IPS-NIHi7 (cell line): ENCODE measurements around the gene NXNL1.

Experiments
- DNase-seq: peaks from one replicate; pipeline ENCODE4 v3.0.0; 2012; ENCODE audit warnings: mixed read lengths; ENCODE audit errors: extremely low spot score

Gene NXNL1

DNA sequence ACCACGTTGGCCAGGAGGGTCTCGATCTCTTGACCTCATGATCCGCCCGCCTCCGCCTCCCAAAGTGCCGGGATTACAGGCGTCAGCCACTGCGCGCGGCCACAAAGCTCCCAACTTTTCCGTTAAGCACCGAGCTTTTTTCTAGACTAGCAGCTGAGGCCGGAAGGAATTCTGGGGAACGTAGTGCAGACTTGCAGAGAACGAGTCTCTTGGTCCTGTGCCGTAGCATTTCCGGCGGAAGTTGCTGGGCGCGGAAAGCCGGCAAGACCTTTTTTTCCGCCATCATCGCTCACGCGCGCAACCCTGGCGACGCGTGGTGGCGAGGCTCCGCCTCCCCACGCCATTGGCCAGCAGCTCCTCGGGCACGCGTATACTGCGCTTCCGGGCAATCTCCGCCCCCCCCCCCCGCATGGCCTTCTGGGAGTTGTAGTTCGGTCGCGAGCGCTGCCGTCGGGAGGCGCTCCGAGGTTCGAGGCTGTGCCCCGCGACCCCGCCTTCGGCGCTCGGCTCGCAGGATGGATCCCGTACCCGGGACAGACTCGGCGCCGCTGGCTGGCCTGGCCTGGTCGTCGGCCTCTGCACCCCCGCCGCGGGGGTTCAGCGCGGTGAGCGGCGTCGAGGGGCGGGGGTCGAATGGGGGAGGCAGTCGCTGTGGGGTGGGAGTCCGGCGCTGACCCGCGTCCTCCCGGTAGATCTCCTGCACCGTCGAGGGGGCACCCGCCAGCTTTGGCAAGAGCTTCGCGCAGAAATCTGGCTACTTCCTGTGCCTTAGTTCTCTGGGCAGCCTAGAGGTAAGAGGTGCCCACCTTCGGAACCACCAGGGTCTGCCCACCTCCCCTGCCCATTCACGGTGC lies 40.9 kb downstream of the NXNL1 start, which contains the start of gene MVB12A:
Gene MVB12A (plus strand): TSS at position 427 of the 854 bp plus-strand sequence. CDS start 89 bp downstream, at position 516.
- DNase-seq = peak; percentile 97

DNA sequence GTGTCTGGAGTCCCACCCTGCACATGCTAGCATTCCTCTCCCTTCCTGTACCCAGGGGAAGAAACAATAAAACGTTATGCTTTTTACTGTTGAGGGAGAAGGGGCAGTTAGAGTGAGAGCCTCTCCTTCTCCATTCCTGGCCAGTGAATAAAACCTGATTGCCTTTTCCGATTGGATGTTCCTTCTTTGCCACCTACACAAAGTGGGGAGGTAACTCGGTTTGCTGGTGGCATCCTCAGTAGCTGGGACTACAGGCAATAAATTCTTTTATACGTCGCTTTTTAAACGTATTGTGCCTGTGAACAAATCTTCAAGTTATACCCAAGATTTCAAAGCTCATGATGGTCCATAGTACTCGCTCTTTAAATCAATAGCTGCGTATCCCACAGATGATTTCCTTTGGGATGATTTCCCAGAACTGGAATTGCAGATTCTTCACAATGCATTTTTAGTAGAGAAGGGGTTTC lies 41.5 kb downstream of the NXNL1 start:
- DNase-seq = no peak

DNA sequence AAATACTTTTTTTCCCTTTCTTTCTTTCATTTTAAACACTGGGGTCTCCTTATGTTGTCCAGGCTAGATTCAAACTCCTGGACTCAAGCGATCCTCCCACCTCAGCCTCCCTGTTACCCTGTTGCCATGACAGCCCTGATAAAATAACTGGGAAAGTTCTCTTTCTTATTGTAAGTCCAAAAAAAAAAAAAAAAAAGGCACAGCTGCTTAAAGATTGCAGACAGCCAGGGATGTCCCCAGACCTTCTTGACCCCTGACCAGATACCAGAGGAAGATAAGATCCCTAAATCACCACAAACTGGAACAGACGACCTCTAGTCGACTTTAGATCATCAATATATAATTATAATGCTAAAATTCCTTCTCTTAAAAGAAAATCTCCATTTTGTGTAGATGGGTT lies 42.0 kb downstream of the NXNL1 start:
- DNase-seq = no peak

DNA sequence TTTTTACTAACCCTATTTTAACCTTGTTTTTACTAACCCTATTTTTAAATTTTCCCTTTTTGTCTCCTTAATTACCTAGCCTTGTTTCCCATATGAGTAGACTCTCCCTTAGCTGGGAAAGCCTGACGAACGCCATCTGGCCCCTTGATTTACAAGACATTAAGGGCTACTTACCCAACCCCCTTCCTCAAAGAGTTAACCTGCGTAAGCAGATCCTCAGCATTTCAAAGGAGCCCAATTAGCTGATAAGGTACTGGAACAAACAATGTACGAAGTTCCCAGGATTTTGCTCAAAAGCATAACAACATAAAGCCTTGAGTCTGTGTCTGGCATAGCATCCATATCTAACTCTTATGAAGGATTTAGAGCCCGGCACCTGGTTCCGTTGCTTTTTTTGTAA lies 45.6 kb downstream of the NXNL1 start:
- DNase-seq = no peak

DNA sequence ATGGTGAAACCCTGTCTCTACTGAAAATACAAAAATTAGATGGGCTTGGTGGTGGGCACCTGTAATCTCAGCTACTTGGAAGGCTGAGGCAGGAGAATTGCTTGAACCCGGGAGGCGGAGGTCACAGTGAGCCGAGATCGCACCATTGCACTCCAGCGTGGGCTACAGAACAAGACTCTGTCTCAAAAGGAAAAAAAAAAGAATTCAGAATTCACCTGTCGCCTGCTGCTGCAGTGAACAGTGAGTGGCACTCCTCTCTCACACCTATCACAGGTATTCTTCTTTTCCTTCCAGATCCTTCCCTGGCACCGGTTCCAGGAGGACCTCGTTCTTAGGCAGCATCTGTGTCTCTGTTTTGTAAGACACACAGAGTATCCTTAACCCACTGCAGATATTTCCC lies 46.6 kb downstream of the NXNL1 start:
- no peak for DNase-seq

DNA sequence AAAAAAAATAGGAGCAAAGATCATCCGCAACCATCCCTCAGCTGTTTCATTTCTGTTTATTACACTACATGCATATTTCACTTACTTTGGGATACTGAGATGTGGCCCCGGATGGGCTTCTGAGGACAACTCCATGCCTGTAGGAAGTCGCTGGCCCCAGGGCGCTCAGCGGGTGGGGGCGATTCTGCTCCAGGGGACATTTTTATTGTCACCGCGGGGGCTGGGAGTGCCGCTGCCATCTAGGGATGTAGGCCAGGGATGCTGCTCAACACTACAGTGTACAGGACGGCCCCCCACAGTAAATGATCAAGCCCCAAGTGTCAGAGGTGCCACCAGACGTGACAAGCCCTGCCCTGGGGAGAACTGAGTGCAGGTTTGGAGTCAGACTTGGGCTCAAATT lies 48.9 kb downstream of the NXNL1 start:
- no peak for DNase-seq

DNA sequence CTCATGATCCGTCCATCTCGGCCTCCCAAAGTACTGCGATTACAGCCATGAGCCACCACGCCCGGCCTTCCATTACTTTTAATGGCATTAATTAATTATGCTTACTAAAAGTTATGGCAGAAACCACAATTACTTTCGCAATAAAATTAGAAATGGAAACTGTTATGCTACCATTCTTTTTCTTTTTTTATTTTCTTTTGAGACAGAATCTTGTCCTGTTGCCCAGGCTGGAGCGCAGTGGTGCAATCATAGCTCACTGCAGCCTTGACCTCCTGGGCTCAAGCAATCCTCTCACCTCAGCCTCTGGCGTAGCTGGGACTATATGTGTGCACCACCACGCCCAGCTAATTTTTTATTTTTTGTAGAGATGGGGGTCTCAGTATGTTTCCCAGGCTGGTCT lies 50.7 kb downstream of the NXNL1 start:
- DNase-seq = no peak

DNA sequence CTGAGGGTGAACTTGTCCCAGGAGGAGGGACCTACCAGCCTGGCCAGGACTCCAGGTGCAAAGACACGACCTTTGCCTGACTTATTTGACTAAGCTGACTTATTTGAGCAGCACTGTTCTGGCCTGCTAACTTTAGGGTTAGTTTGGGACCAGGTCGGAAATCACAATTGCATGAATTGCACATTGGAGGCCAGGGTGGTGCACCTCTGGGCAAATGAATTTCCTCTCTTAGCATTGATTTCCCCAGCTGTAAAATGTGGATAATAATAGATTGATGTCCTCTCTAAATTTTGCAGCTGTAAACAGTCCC lies 53.9 kb downstream of the NXNL1 start:
- DNase-seq = no peak

DNA sequence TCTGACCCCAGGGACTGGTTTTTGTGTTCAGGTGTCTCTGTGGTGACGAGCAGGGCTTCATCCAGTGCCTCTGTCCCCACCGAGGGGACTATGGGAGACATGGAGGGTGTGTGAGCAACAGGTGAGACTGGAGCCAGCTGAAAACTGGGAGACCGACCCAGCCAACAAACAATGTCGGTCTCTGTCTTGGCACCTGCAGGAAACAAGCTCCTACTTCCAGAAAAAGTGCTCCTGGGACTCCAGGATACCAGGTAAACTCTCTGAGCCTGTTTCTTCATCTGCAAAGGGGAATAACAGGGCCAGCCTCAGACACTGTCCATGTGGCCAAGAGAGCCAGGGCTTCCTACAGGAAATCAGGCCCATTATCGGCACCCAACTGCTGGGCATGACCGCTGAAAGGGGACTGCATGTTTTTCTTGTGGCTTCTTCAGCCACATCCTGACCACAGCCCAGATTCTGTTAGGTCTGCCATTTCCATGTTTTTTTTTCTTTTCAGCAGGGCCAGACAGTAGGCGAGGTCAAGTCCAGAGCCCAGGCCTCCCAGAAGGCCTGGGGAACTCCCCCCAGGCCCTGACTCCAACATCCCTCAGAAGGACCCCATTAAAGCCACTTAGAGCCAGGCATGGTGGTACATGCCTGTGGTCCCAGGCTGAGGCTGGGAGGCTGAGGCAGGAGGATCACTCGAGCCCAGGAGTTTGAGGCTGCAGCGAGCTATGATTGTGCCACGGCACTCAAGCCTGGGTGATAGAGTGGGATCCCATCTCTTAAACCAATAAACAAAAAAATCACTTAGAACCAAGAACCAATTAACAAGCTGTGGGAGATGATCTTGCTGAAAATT lies 54.5 kb downstream of the NXNL1 start:
- no peak for DNase-seq
